ENCODE measurements around the gene SCAMP4.

SCAMP4 gene

DNA sequence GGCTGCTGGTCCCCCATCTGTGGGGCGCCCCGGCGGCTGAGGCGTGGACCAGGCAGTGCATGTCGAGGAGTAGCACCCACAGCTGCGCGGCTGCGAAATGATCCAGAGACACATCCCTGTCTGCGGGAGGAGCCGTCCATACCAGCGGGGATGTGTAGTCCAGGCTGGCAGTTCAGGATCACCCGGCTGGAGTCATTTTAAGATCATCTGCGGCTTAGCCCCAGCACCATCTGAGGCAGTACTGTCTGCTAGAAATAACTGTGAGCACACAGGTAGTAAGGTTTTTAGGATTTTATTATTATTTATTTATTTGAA lies 3.1 kb downstream of the SCAMP4 start:
- TF ChIP-seq, protein P1, sequence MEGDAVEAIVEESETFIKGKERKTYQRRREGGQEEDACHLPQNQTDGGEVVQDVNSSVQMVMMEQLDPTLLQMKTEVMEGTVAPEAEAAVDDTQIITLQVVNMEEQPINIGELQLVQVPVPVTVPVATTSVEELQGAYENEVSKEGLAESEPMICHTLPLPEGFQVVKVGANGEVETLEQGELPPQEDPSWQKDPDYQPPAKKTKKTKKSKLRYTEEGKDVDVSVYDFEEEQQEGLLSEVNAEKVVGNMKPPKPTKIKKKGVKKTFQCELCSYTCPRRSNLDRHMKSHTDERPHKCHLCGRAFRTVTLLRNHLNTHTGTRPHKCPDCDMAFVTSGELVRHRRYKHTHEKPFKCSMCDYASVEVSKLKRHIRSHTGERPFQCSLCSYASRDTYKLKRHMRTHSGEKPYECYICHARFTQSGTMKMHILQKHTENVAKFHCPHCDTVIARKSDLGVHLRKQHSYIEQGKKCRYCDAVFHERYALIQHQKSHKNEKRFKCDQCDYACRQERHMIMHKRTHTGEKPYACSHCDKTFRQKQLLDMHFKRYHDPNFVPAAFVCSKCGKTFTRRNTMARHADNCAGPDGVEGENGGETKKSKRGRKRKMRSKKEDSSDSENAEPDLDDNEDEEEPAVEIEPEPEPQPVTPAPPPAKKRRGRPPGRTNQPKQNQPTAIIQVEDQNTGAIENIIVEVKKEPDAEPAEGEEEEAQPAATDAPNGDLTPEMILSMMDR (conservative IDR thresholded peaks at IDR 0.05; ENCODE audit: control insufficient read depth, insufficient read depth, low read depth, low read length), result no peak
- DNase-seq (ENCODE audit: low read depth), result no peak
- no peak overlapping the region for H3K4me3 ChIP-seq (ENCODE audit: control insufficient read depth, low read depth, low read length)

DNA sequence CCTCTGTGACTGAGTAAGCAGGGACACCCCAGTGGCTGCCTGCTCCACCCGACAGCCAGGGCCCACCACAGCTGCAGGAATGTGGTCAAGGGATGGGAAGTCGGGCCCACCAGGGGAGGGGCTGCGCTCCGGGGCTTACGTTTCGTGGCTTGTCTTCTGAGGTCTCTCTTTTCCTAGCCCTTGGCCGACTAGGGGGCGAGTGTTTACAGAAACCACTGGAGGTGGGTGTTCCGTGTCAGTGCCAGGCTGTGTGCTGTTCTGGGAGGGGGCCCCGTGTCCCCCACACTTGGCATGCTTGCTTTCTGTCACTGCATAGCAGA lies 4.5 kb downstream of the SCAMP4 start:
- TF ChIP-seq, protein P1 (conservative IDR thresholded peaks at IDR 0.05; ENCODE audit: control insufficient read depth, insufficient read depth, low read depth, low read length), result no peak
- no peak for DNase-seq (ENCODE audit: low read depth)
- no peak overlapping the region for H3K4me3 ChIP-seq (ENCODE audit: control insufficient read depth, low read depth, low read length)

DNA sequence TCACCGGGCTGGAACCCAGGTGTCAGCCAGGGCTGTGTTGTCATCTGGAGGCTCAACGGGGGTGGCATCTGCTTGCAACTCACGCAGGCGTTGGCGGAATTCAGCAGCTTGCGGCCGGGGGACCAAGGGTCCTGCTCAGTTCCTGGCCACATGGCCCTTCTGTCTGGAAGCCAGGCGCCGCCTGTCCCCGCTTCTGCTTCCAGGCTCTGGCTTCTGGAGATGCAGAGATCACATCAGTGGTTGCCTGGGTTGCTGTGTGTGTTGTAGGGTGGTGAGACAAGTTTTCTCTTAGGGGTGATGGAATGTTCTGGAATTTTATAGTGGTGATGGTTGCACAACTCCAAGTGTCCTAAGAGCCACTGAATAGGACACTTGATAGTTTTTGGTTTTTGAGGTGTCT lies 5.0 kb downstream of the SCAMP4 start:
- peak; percentile 44 for DNase-seq (ENCODE audit: low read depth)

DNA sequence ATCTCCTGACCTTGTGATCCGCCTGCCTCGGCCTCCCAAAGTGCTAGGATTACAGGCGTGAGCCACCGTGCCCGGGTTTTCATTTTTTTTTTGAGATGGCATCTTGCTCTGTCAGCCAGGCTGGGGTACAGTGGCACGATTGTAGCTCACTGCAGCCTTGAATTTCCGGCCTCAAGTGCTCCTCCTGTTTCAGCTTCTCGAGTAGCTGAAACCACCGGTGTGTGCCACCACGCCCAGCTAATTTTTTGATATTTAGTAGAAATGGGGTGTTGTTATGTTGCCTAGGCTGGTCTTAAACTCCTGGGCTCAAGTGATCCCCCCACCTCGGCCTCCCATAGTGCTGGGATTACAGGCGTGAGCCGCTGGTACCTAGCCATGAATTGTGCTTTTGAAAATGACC lies 5.9 kb downstream of the SCAMP4 start:
- H3K4me3 ChIP-seq (ENCODE audit: control insufficient read depth, low read depth, low read length), result no peak overlapping the region
- TF ChIP-seq, protein P1 (conservative IDR thresholded peaks at IDR 0.05; ENCODE audit: control insufficient read depth, insufficient read depth, low read depth, low read length), result no peak
- DNase-seq (ENCODE audit: low read depth), result no peak

More for the DNA sequence above, 5.0 kb downstream of the SCAMP4 start:
- H3K4me3 ChIP-seq (ENCODE audit: control insufficient read depth, low read depth, low read length), result no peak overlapping the region
- TF ChIP-seq, protein P1 (conservative IDR thresholded peaks at IDR 0.05; ENCODE audit: control insufficient read depth, insufficient read depth, low read depth, low read length), result no peak

DNA sequence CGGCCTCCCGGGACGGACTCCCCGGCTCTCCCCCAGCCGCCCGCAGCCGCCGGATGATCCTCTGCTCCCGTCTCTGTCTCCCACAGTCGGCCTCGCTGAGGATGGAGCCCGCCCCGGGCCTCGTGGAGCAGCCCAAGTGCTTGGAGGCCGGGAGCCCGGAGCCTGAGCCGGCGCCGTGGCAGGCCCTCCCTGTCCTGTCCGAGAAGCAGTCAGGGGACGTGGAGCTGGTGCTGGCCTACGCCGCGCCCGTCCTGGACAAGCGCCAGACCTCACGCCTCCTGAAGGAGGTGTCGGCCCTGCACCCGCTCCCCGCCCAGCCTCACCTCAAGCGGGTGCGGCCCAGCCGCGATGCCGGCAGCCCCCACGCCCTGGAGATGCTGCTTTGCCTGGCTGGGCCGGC lies 6.8 kb downstream of the SCAMP4 start:
- TF ChIP-seq, protein P1 (conservative IDR thresholded peaks at IDR 0.05; ENCODE audit: control insufficient read depth, insufficient read depth, low read depth, low read length), result no peak
- no peak overlapping the region for H3K4me3 ChIP-seq (ENCODE audit: control insufficient read depth, low read depth, low read length)
- DNase-seq (ENCODE audit: low read depth), result no peak

DNA sequence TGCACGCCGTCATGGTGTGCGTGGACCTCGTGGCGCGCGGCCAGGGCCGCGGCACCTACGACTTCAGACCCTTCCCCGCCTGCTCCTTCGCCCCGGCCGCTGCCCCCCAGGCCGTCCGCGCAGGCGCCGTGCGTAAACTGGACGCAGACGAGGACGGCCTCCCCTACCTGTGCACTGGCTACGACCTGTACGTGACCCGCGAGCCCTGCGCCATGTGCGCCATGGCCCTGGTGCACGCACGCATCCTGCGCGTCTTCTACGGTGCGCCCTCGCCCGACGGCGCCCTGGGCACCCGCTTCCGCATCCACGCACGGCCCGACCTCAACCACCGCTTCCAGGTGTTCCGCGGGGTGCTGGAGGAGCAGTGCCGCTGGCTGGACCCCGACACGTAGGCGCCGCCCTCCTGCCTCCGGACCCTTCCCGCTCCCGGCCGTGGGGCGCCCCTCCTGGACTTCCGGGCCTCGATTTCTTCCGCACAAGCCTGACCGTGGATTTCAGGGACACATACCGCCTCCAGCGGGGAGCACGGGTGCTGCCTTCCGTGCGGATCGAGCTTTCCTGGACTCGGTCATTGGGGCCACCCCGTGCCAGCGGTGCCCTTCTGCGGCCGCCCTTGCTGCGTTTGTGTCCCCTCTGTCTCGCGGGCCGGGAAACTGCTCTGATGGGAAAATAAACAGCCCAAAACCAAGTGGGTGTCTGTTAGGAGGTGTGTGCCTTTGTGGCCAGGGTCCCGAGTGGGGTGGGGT lies 7.7 kb downstream of the SCAMP4 start:
- TF ChIP-seq, protein P1 (conservative IDR thresholded peaks at IDR 0.05; ENCODE audit: control insufficient read depth, insufficient read depth, low read depth, low read length), result no peak
- no peak overlapping the region for H3K4me3 ChIP-seq (ENCODE audit: control insufficient read depth, low read depth, low read length)
- DNase-seq (ENCODE audit: low read depth), result no peak
